Mesodermal cell (in vitro differentiated cells): ENCODE results near the gene DOK7.

ENCODE experiments used
- H3K27ac ChIP-seq: 2 replicates; pipeline ENCODE4 v1.7.0; 2013; ENCODE audit warnings: mild to moderate bottlenecking, low read depth, low read length, moderate library complexity; ENCODE audit not compliant: severe bottlenecking
- H3K36me3 ChIP-seq: 2 replicates; pipeline ENCODE4 v1.7.1; 2013; ENCODE audit warnings: mild to moderate bottlenecking, low read length, moderate library complexity; ENCODE audit not compliant: control insufficient read depth, insufficient read depth
- H3K4me1 ChIP-seq: one replicate; pipeline ENCODE4 v1.7.1; 2013; ENCODE audit warnings: mild to moderate bottlenecking, low read length; ENCODE audit not compliant: insufficient read depth, control insufficient read depth, poor library complexity, severe bottlenecking
- H3K4me3 ChIP-seq: 2 replicates; pipeline ENCODE4 v1.7.0; 2013; ENCODE audit warnings: low read length, control low read depth, mild to moderate bottlenecking; ENCODE audit not compliant: insufficient read depth, poor library complexity, severe bottlenecking; ENCODE audit errors: extremely low read depth
- H3K9me3 ChIP-seq: 2 replicates; pipeline ENCODE4 v1.7.1; 2013; ENCODE audit warnings: mild to moderate bottlenecking, low read length, moderate library complexity; ENCODE audit not compliant: control insufficient read depth
- WGBS, 2 experiments: methylation state at CpG; one replicate each; pipeline ENCODE4 v1.1.5; 2013; ENCODE audit warnings: missing lambda C conversion rate in 2 of 2; ENCODE audit not compliant: insufficient coverage in 2 of 2; 5-methylcytosine and 5-hydroxymethylcytosine counted together

Gene DOK7

DNA sequence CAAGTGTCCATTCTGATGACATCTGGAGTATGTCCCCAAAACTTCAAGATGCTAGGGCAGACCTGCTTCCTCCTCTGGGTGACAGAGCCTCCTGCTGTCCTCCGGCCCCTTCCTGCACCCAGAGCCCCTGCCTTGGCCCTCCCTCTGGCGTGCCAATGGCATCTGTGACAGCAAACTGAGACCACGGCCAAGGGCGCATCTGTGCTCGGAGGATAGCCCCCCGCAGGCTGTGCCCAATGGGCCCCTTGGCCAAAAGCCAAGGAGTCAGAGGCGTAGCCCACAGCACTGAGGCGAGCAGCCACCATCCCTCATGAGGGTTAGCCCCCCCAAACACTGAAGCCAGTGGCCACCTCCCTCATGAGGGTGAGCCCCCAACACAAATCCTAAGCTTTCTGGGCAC is 61.2 kb downstream of the DOK7 start:
- no peak overlapping the region for H3K4me3 ChIP-seq
- H3K36me3 ChIP-seq, result peaks cover 64% of the 10 kb centered on the region
- 88 to 98% methylated on average over 4 to 7 of the region's 8 CpGs for WGBS, 2 experiments
- no peak overlapping the region for H3K27ac ChIP-seq
- no peaks in the 10 kb centered on the region for H3K9me3 ChIP-seq
- no peaks in the 10 kb centered on the region for H3K4me1 ChIP-seq

DNA sequence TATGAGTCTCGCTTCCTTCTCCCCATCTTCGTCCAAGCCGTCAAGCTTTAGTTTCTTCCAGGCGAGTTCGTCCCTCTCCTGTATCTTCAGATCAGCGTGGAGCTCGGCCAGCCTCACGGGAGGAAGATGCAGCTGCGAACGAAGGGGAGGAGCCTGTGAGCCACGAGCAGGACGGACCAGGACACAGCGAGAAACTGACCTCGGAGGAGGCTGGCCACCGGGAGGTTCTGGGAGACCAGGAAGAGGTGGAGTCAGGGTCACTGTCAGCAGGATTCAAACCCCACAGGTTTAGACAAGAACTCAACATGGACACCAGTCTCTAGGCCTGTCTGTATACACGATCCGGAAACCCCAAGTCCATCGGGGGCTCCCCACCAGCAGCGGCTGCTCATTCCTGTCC is 61.8 kb downstream of the DOK7 start:
- no peak overlapping the region for H3K27ac ChIP-seq
- no peaks in the 10 kb centered on the region for H3K4me1 ChIP-seq
- H3K4me3 ChIP-seq, result no peak overlapping the region
- peaks cover 65% of the 10 kb centered on the region for H3K36me3 ChIP-seq
- H3K9me3 ChIP-seq, result no peaks in the 10 kb centered on the region
- WGBS, 2 experiments, result 84 to 87% methylated on average over 17 to 18 of the region's 19 CpGs

DNA sequence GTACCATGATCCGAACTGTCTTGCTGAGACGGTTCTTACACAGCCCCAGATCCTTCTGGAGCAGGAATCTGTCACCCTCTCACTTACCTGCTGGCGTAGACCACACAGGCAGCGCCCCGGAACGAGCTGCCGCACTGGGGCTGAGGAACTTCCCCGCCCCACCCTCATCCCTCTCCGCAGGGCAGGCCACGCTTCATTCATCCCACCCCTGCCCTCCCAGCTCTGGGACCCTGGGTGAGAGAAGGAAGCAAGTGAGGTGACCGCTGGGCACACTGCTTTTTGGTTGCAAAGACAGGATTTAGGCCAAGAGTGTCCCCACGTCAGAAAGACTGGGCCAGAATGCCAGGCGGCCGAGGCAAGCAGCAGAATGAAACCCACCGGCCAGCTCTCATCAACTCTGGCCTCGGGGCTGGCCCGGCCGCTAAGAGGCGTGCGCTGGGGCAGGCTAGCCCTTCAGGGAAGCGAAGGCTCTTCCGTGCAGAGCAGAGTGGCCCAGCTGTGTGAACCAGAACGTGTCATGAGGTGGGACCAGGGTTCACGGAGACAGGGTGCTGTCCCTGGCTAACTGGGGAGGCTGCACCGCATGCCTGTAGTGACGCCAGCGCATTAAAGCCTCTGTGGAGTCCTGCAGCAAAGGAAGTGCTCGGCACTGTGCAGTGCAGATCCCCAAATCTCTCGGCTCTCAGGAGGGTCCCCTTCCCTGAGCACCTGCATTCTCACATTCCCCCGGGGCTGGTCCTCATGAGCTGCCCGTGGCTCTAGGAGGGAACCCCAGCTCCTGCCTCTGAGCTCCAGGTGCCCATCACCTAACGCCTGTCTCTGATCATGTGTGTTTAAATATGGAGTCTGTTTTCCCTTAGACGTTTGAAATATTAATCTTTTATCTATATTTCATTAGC is 62.7 kb downstream of the DOK7 start:
- Histone ChIP-seq H3K36me3 (peaks cover 65% of the 10 kb centered on the region), H3K4me1 (no peaks in the 10 kb centered on the region), H3K4me3 (no peak overlapping the region), H3K27ac (no peak overlapping the region), H3K9me3 (no peaks in the 10 kb centered on the region)
- WGBS, 2 experiments, result 92 to 96% methylated on average over 20 to 25 of the region's 33 CpGs

DNA sequence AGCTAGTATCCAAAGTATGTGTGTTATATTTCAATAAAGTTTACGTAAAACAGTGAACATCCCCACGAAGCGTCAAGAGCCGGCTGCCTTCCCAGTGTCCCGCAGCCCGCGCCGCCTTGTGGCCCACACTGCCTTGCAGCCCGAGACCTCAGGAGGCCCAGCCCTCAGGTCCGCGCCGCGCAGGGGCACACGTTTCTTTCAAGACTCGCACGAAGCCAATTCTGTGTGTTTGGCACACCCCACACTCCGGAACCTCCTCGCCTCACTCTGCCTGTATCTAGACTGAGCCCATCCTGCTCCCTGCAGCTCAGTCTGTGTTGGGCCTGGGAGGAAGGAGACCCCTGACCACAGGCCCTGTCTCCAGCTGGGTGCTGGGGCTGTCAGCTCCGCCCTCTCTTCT is 63.4 kb downstream of the DOK7 start:
- Histone ChIP-seq H3K9me3 (no peaks in the 10 kb centered on the region), H3K4me3 (no peak overlapping the region), H3K27ac (no peak overlapping the region), H3K4me1 (no peaks in the 10 kb centered on the region), H3K36me3 (peaks cover 58% of the 10 kb centered on the region)
- 92 to 96% methylated on average over 12 to 18 of the region's 19 CpGs for WGBS, 2 experiments

DNA sequence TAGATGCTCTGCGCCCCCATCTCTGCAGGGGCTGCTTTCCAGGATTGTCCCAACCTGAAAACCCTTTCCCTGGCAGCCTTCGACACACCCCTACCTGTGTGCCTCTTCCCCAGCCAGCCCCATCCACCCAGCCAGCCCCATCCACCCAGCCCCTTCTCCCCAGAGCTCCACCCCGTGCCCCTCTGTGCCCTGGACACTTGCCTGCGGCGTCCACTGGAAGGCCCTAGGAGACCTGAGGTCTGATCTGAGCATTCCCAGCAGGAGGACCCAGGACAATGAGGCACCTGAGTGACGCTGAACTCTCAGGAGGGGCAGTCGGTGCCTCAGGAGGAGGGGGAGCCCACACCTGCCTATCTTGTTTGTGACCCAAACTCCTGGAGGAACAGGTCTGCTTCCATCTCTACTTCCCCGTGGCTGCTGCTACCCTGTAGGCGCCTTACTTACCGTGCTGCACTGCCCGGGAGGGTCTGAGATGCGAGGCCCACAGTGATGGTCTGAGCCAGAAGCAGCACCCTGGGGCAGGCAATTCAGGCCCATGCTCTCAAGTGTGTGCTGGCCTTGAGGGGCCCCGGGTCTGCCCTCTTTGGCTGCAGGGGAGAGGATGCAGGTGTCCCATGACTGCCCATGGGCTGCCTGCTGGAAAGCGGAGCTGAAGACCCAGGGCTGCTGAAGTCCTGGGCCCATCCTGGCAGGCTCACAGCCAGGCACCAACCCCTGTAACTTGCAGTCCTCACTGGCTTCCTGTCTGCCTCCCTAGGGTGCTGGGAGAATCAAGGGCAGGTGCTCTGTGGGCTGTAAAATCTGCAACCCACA is 64.2 kb downstream of the DOK7 start:
- H3K4me1 ChIP-seq, result no peaks in the 10 kb centered on the region
- 90 to 92% methylated on average over 13 to 14 of the region's 14 CpGs for WGBS, 2 experiments
- no peak overlapping the region for H3K4me3 ChIP-seq
- H3K27ac ChIP-seq, result no peak overlapping the region
- no peaks in the 10 kb centered on the region for H3K9me3 ChIP-seq
- H3K36me3 ChIP-seq, result peaks cover 51% of the 10 kb centered on the region

DNA sequence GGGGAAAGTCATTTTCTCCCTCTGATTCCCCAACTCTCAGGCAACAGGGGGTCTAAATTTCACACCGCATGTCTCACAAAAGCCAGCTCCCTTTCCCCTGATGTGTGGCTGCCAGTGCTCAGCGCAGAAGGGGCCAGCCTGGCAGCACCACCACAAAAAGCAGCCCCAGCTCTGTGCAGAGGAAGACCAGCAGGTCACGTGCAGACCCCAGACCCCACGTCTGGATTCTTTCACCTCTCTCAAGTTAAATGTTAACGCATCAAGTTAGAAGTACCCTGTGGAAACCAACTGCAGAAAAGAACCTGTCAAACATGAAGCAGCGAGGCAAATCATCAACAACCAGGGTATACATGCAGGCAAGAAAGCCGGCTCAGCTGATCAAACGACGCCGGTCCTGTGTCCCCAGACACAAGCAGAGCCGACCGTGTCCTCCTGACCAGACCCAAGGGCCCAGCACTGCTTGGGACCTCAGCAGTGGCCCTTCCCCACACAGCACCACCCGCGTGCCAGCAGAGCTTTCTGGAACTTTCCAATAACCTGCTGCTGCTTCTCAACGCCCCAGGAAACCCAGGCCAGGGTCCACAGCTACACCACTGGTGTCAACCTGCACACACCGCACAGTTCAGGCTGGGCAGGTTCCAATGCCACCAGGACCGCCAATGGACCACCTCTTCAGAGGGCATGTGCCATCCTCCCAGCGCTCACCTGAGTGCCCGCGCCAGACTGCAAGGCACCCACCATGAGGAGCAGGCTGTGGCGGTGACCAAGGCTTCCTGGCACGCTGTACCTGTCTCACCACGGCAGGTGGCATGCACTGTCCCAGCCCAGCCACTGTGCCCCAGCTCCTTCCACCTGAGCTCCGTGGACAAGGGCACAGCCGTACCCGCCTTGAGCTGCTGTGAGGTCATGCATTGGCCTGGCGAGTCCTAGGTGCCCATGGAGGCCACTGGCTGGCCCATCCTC is 65.1 kb downstream of the DOK7 start:
- H3K36me3 ChIP-seq, result peaks cover 46% of the 10 kb centered on the region
- H3K27ac ChIP-seq, result no peak overlapping the region
- H3K9me3 ChIP-seq, result no peaks in the 10 kb centered on the region
- H3K4me1 ChIP-seq, result no peaks in the 10 kb centered on the region
- WGBS, 2 experiments, result 89 to 91% methylated on average over 24 to 27 of the region's 27 CpGs
- no peak overlapping the region for H3K4me3 ChIP-seq

DNA sequence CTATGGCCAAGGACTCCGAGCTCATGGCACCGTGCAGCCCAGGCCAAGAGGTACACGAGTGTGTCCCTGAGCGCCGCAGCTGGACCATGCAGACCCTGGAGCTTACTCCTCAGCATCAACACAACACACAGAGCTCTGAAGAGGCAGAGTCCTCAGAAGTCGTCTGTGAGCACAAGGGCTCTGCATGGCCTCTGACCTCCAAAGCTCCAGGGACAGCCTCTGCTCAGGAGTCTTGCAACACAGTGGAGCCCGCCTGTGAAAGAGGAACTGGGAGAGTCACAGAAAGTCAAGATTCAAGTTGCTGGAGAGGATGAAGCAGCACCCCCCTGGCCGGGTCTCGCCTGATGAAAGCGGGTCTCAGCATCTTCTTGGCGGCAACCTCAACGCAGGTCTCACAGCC is 66.3 kb downstream of the DOK7 start:
- WGBS, 2 experiments, result 93 to 97% methylated on average over 8 to 12 of the region's 12 CpGs
- H3K4me3 ChIP-seq, result no peak overlapping the region
- H3K9me3 ChIP-seq, result no peaks in the 10 kb centered on the region

DNA sequence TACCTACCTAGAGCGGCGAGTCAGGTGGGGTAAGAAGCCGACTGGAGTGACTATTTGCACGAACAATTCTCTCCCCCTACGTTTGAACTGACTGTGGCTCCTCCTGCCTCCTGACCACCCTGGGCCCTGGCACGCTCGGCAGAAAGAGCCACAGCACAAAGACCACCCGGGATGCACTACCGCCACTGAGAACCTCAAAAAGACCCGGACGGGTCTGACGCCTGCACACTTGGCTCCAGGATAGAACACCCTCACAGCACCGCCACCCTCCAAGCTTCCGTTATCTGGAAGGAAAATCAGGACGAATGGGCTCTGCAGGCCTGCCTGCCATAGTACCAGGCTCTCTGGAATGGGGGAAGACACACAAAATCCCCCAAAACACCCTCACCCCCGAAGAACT is 66.9 kb downstream of the DOK7 start:
- H3K36me3 ChIP-seq, result peaks cover 28% of the 10 kb centered on the region
- H3K4me3 ChIP-seq, result no peak overlapping the region
- no peaks in the 10 kb centered on the region for H3K4me1 ChIP-seq
- H3K9me3 ChIP-seq, result no peaks in the 10 kb centered on the region
- 93 to 98% methylated on average over 12 to 15 of the region's 16 CpGs for WGBS, 2 experiments
- H3K27ac ChIP-seq, result no peak overlapping the region

More for the DNA sequence above, 66.3 kb downstream of the DOK7 start:
- Histone ChIP-seq H3K27ac (no peak overlapping the region), H3K36me3 (peaks cover 35% of the 10 kb centered on the region), H3K4me1 (no peaks in the 10 kb centered on the region)

DNA sequence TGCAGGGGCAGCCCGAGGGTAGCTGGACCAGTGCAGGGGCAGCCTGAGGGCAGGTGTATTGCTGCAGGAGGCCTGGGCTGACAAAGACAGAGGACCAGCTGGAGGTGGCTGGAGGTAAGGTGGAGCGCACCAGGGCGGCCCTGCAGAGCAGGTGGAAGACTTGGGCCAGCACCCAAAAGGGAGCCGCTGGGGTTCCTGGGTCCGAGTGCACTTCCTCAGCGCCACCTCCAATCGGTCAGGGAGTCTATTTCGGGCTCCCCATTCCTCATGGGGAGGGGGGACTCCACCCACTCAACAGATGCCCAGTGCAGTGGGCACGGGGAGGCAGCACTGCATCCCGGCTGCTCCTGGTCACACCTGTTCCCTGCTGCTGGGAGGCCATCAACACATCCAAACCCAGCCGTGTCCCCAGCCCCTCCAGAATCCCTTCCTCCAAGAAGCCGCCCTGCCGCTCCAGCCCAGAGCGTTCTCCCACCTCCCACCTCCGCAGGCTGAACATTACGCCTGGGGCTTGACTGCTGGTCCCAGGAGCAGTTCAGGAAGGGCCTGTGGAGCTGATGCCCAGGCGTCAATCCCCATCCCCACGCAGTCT is 67.7 kb downstream of the DOK7 start:
- 84 to 87% methylated on average over 15 to 18 of the region's 18 CpGs for WGBS, 2 experiments
- Histone ChIP-seq H3K4me1 (no peaks in the 10 kb centered on the region), H3K27ac (no peak overlapping the region), H3K36me3 (peaks cover 23% of the 10 kb centered on the region), H3K9me3 (no peaks in the 10 kb centered on the region), H3K4me3 (peak overlapping the region; percentile 79)
